Activated CD8-positive, alpha-beta memory T cell treated with anti-CD3 and anti-CD28 coated beads, Interleukin-2, amount 50 U/mL, for 4 hours (primary cell): Measurements from ENCODE around the gene GRIK4.

Experiments used
- DNase-seq: peaks from one replicate; pipeline ENCODE4 v3.0.0-alpha.2; 2020

GRIK4 gene

DNA sequence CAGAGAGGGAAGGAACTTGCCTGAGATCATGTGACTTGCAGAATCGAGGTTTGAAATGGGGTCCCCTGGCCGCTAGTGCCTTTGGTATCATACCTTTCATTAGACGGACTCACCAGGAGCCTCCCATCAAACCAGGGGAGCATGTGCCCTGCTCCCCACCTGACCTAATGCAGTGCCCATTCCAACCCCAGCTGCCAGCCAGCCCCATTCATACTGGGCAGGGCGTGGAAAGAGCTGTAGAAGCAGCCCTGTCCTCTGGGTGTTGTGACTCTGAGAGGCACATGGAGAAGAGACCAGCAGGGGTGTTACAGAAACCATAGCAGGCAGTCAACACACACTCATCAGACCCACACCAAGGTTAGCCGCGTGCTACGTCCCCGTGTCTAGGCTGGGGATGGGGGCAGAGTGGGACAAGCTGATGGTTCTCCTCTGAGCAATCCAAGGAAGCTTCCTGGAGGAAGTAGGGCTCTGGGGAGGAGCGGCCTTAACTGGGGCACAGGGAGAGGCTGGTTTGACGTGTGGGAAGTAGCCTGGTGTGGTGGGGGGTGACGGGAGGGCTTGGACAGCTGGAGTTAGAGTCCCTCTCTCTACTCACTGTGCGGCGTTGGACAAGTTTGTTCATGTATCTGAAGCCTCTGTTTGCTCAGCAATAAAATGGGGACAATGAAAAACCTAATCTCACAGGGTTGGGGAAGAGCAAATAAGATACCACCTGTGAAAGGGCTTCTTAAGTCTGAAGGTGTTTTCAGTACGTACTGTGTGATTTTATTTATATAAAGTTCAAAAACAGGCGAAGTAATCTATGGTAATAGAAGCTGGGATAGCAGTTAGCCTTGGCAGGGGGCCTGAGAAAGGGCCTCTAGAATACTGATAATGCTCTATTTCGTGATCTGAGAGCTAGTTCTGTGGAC is 14.0 kb downstream of the GRIK4 start:
- no peak for DNase-seq

DNA sequence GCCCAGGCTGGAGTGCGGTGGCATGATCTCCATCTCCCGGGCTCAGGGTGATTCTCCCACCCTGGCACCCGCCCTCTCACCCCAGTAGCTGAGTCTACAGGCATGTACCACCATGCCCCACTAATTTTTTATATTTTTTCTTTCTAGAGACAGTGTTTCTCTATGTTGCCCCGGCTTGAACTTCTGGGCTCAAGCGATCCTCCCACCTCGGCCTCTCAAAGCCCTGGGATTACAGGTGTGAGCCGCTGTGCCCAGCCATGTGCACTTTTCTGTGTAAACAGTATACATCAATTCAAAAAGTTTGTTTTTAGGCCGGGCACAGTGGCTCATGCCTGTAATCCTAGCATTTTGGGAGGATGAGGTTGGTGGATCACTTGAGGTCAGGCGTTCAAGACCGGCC is 14.7 kb downstream of the GRIK4 start:
- DNase-seq = no peak

DNA sequence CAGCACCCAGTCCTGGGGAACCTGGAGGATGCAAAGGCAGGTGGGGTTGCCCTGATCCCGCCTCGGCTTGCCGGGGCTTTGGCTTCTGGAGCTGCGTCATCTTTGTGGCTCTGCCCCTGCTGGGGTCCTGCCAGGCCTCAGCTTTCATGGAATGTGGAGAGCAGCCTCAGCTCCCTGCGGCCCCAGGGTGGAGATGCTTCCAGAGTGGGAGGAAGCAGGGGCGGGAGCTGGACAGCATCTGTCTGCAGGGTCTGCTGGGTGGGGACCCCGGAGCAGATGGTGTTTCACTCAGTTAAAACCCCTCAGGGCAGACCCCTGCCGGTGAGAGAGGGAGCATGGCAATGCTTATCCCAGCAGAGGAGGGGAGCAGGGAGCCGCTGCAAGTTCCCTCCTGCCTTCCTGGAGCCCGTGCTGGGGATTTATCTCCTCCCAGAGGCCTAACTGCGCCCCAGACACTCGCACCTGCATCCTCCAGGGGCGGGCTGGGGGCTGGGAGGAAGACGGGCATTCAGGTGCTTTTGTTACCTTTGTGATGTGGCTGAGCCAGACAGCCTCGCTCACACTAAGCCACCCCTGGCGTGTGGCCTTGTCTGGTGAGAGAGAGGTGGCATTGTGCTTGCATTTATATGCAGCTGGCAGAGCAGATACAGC is 15.7 kb downstream of the GRIK4 start:
- no peak for DNase-seq

DNA sequence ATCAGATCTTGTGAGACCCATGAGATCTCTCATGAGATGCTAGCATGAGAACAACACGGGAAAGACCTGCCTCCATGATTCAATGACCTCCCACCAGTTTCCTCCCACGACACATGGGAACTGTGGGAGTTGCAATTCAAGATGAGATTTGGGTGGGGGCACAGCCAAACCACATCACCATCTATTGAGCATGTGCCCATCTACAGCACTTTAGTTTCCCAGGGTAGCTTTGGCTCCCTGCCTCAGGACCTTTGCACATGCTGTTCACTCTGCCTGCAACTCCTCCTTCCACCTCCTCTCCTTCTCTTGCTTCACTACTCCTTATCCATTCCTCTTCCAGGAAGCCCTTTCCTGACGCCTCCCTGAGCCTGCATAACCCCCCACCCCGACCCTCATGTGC is 17.2 kb downstream of the GRIK4 start:
- no peak for DNase-seq

DNA sequence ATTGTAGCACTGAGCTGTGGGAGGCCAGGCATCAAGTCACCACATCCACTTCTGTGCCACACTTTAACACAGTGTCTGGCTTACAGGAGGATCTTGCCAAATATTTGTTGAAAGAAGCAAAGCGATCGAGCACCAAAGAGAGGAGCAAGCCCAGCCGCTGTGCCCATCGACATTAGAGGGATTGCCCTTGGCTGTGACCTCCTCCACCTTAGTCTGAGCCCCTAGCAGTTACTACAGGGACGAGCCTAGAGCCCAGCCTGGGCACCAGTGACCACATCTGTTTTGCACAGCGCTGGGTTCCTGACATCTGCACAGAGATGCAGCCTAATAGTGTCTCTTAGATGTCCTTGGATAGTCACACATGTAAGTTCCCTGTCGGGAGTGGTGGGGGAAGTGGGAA is 17.7 kb downstream of the GRIK4 start:
- no peak for DNase-seq

DNA sequence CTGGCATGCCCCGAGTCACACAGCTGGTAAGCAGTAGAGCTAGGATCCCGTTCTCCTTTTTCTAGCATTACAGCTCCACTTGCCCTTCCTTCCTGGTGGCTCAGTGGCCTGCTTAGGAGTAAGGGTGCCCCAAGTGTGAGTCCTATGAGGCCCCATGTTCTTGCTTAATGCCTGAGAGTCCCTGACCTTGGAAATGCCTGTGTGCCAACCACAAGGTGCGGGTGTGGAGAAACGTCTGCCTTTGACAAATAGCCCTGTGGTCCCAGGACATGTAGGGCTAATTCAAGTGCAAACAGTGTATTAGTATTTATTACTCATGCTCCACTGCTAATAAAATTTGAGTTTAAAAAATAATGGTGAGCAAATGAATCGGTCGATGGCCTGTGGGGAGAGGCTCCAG is 18.4 kb downstream of the GRIK4 start:
- DNase-seq = no peak

DNA sequence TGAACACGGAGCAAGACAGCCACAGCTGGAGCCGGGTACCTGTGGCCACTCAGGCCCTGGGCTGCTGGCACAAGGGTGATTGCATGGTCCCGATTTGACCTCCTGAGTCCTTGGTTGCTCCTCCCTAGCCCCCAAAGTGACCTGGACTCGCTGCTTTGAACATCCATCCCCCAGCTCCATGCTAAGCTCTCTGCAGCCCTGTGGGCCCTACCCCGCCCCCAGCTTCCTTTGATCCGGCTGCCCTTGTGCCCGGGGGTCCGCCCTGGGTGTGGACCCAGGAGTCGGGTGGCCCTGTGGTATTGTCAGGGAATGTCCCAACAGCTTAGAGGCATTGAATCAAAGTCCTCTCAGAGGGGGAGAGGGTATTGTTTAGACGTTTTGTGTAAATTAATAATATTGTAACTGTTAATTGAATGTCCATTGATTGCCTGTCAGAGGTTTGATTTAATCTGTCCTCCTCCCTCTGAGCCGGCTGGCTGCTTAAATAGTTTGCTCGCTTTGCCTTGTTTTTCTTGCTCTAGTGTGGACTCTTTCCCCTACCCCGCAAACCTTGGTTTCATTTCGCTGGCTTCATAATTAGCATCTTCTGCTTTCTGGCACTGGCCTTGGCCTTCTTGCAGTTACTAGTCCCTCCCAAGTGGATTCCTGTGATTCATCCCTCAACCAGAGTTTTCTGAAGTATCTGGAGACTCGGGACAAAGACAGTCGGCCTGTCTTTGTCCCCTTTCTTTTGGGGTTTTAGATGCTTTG is 20.7 kb downstream of the GRIK4 start:
- no peak for DNase-seq

DNA sequence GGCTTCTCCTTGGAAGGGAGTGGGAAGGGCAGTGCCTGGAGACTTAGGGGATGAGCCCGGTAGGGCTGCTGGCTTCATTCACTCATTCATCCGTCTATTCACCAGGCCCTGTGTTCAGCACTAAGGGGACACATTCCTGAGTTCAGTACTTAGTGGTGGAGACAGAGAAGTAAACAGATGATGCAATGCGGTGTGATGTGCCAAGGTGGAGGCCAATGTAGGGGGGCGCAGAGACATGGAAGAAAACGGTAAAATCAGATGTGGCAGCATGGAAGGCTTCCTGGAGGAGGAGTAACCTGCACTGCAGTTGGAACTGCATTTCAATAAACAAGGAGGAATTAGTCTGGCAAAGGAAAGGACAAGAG is 21.3 kb downstream of the GRIK4 start:
- DNase-seq = no peak

DNA sequence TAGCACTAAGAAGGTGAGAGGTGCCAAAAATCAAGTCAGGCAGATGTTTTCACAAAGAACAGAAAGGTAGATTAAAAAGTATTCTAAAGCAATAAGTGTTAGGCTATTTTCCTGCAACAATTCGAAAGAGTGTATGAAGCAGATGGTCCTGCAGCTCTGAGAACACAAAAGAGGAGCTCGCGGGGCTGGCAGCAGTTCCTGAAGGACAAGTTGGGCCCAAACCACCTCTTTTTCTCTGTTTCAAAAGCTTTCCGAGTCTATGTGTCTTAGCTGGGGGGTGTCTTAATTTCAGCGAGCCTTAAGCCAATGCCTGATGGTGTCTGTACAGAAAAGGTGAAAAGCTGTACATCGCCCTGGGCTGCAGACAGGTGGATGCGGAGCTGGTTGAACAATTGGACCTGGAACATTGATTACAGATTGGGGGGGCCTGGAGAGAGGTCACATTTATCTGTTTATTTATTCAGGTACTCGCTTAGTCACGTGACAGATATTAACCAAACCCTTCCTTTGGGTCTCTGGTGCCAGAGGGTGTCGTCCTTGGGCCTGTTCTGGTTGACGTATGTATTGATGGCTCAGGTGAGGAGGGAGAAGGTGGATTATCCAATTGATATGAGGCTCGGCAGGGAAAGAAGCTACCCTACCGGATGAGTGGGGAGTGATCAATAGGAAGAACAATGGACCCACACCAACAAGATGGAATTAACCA is 24.7 kb downstream of the GRIK4 start:
- no peak for DNase-seq

DNA sequence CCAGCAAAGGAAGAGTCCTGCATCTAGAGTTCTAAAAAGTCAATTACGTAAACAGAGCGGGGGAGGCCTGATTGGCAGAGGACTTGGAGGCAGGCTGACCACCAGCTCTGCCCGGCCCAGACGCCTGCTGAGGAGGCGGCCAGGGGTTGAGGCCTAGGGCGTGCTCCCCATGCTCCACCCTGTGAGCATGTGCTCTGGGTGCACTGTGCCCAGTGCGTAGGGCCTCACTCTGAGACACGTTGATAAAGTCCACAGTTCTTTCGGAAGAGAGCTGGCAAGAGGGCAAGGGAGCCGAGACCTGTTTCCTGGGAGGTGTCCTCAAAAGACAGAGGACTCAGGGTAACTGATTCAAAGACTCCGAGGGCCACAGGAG is 25.2 kb downstream of the GRIK4 start:
- no peak for DNase-seq

DNA sequence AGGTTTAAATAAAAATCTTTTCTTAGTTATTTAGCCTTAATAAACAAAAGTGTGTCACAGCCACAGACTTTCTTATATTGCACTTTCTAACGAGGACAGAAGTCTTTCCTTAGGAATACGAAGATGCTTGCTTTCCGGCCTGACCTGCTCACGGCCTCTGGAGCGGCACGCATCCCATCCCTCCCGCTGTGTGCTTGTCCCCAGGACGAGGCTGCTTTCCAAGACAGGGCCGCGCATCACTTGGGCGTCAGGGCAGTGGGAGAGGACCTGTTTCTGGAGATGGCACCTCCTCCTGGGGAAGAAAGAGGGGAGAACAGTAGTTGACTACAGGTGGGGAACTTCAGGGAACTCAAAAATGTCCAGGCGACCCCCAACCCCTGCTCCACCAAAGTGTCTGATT is 26.4 kb downstream of the GRIK4 start:
- DNase-seq = no peak

DNA sequence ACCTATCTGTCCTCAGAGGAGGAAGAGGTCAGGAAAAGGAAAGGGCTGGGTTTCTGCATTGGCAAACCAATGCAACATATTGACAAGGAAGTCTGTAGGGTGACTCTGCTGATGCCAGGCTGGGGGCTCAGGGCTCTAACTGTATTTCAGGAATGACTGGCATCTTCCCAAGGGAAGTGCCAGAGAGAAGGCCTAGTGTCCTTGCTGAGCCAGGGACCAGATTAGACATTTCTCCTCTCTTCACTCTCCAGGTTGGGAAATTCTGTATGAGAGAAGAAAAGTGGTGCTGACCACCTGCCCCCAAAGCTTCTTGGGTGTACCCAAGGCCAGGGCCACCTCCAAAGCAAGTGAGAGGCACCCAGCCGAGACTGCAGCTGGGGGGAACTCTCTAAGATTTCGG is 27.2 kb downstream of the GRIK4 start:
- no peak for DNase-seq

DNA sequence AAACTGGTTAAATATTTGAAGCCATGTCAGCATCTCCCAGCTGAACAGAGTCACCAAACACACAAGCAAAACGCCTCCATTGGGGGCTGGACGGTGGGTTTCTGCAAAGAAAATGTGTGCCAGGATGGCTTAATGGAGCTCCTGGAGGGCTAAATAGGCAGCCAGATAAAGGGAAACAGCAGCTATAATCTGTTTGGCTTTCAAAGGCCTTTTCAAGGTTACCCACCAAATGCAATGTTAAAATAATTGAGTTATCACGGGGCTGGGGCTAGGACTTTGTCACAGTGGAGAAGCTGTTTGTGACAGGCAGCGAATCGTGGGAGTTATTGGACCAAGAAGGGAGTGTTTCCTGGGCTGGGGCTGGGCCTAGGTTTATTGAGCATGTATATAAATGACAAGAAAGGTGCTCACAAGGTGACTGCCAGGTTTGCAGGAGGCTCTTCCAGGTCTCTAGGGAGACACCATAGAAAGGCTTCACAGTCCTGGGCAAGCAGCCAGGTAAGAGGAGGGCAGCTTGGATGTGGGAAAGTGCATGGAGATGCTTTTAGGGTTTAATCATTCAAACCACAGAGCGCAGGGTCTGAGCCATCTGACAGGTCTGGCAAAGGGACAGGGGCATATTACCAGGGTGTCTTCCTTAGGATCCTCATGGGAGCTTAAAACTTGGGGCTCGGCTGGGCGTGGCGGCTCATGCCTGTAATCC is 28.3 kb downstream of the GRIK4 start:
- DNase-seq = no peak

DNA sequence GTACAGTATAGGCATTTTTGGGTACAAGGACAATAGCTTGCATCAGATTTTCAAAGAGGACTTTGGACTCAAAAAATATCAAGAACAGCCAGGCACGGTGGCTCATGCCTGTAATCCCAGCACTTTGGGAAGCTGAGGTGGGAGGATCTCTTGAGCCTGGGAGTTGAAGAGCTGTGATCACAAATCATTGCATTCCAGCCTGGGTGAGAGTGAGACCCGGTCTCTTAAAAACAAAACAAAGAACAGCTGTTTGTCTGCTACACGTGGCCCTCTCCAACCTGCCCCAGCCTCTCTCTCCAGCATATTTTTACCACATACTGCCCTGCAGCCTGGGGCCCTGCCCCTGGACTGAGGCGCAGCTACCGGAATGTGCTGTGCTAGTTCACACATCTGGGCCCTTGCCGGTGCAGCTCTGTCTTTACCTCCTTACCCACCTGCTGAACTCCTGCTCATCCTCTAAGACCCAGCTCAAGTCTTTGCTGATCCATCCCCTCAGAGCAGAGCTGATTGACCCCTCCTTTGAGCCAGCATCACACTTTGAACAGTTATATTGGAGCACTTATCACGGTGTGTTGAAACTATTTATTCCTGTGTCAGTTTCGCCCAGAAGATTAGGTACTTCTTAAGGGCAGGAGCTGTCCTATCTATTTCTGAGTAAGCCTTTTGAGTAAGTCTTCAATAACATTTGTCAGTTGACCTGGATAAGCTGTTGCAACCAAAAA is 29.4 kb downstream of the GRIK4 start:
- no peak for DNase-seq

DNA sequence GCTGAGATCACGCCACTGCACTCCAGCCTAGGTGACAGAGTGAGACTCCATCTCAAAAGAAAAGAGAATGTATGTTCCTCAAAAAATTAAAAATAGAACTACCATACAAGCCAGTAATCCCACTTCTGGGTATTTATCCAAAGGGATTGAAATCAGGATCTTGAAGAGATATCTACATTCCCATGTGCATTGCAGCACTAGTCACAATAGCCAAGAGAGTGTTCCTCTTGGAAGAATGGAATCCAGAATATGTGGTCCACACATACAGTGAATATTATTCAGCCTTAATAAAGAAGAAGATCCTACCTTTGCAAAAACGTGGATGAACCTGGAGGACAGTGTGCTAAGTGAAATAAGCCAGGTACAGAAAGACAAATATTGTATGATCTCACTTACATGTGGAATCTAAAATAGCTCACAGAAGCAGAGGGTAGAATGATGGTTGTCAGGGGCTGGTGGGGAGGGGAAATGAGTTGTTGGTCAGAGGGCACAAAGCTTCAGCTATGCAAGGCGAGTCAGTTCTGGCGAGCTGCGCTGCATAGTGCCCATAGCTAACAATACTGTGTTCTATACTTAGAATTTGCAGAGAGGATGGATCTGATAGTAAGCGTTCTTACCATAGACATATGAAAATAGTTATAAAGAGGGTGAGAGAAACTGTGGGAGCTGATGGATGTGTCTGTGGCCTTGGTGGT is 32.1 kb downstream of the GRIK4 start:
- DNase-seq = no peak

DNA sequence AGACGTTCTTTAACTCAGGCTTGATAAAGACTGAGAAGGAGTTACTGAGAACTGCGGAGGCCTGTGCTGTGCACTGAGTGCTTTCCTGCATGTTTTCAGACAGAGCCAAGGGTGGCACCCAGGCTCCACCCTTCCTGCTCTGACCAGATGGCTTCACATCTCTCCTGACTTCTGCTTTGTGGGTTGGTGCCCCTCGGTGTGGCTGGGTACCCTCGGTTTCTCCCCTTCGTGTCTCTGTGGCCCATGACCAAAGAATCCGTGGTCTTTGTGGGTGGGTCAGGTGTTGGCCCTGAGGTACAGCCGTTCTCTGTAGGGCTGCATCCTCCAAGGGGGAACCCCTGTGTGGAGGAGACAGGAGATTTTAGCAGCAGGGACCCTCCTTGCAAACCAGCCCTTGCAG is 34.3 kb downstream of the GRIK4 start:
- DNase-seq = no peak

DNA sequence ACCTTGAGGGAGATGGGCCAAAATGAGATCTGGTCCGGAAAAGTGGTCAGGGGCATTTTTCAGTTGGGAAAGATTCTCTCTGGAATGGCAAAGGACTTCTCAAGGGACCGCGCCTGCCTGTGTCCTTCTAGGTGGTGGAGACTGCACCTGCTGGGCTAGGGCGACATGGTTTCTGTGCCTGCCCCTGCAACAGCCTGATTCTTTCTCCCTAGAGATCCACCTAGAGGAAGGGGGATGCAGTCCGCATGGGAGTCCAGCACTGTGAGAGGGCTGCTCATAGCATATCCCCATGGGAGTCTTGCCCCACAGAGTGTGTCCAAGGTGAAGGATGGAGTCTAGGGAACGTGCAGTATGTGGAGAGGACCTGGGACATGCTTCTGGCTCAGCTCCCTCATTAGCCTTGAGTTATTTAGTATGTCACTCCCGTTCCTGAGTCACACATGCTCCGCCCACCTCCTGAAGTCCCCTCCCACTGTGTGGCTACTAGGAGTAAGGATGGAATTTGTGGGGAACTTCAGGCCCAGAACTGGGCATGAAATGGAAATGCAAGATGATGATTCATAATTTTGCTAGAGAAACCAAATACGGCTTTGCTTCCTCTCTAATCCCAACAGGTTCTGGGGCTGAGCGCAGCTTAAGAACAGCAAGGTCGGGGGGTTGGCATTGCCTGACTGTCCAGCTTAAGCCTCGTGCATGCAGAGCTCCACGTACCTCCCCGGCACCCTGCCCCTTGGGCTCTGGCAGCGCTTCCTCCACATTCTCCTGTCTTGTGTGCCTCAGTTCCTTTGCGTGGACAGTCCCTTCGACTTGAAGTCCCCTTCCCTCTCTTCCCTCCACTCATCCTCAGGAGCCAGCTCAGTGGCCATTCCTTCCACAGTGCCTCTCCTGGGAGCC is 35.0 kb downstream of the GRIK4 start:
- no peak for DNase-seq

DNA sequence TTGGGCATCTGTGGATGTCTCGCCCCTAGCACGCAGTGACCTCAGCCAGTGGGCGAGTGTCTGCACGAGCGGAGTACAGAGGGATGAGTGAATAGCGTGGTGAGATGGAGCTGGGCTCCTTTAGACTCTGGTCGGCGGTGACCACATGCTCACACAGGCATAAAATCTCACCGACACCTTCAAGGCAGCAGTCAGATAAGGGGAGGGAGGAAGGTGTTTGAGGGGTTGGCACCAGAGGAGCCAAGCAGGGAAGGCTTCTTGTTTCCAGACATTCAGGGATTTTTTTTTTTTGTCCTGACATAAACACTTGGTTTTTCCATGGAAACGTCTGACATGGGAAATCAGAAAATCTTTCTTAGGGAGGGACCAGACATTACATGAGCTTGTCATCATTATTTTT is 35.8 kb downstream of the GRIK4 start:
- no peak for DNase-seq

DNA sequence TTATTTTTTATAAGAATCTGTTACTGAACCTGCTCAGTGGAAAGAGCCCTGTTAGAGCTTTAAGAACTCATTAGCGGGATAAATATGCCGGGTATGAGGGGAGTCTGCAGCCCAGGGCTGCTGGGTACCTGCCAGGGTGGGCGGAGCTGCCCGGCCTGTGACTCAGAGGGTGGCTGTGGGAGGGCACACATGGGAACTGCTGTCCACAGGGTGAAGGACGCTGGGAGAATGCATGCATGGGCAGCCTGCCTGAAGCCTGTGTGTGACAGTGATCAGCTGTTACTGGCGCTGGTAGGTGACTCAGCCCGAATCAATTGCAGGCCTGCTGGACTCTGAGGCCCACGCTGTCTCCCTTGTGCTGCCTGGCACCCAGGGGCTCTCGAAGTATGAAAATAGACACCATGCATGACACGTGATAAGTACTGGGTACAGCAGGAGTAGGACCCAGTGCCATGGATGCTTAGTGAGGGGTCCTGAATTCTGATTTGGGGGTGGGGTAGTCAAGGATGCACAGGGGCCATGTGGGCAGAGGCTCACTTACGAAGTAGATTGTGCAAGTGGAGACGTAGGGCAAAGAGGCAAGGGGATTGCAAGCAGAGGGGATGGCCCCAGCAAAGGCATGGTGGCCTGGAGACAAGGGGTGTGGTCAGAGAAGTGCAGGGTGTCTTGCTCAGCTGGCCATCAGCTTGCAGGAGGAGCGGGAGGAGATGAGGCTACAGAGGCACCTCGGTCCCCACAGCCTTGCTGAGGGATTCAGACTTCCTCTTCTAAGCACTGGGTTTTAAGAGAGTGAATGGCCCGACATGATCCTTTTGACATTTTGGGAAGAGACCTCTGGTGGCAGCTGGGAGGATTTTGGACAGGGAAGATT is 36.5 kb downstream of the GRIK4 start:
- no peak for DNase-seq
